ENCODE measurements around the gene TXLNG. TPM values are rescaled to one million over a fixed set of nuclear protein-coding genes. Genes with fewer than 3 reads are reported as not detected.

Gene TXLNG
- total RNA-seq, 1 donor from 2014 or later: 11.2 TPM

DNA sequence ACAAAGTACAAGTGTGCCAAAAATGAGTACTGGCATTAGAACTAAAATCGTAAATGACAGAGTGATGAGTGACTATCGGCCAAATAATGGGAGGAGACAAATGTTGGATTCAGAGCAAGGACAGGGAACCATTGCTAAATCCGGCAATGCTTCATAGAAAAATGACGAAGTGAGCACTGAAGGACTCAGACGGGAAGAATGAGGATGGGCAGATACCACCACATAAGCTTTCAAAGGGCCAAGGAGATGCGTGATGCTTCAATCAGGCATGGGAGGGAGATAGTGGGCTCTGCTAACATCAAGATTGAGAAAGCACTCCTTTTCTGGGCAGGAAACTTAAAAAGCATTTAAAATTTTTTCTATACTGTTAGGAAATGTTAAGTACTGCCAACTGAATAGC is 62.3 kb downstream of the TXLNG start:
- Histone ChIP-seq H3K27me3 (ENCODE audit: low read depth) (no peaks in the 10 kb centered on the region), H3K27ac (no peak overlapping the region), H3K4me1 (no peaks in the 10 kb centered on the region), H3K4me3 (no peak overlapping the region), H3K36me3 (peaks cover 66% of the 10 kb centered on the region), H3K9me3 (no peaks in the 10 kb centered on the region)
- no peak for DNase-seq
- TF ChIP-seq, protein P1, sequence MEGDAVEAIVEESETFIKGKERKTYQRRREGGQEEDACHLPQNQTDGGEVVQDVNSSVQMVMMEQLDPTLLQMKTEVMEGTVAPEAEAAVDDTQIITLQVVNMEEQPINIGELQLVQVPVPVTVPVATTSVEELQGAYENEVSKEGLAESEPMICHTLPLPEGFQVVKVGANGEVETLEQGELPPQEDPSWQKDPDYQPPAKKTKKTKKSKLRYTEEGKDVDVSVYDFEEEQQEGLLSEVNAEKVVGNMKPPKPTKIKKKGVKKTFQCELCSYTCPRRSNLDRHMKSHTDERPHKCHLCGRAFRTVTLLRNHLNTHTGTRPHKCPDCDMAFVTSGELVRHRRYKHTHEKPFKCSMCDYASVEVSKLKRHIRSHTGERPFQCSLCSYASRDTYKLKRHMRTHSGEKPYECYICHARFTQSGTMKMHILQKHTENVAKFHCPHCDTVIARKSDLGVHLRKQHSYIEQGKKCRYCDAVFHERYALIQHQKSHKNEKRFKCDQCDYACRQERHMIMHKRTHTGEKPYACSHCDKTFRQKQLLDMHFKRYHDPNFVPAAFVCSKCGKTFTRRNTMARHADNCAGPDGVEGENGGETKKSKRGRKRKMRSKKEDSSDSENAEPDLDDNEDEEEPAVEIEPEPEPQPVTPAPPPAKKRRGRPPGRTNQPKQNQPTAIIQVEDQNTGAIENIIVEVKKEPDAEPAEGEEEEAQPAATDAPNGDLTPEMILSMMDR (IDR thresholded peaks at IDR 0.05): no peak
- intact Hi-C loops (cut with DNase I): no loop called here
- no peak for ATAC-seq

DNA sequence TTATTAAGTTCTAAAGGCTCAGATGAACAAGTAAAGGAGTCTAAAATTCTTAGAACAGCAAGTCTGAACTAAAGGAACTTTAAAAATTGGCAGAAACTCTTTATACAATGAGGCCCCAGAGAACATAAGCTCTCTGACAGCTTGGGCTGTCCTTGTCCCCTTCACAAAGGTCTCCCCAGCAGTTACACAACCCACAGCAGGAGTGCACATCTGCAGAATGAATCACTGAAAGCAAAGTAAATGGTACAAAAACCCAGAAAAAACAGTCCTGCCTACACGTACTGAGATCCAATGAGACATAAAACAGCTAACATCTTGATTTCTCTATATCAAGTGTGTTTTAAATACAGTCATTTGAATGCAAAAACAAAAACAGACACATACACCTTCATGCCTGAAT is 65.2 kb downstream of the TXLNG start:
- H3K36me3 ChIP-seq: peaks cover 59% of the 10 kb centered on the region
- TF ChIP-seq, protein P1 (IDR thresholded peaks at IDR 0.05): no peak

DNA sequence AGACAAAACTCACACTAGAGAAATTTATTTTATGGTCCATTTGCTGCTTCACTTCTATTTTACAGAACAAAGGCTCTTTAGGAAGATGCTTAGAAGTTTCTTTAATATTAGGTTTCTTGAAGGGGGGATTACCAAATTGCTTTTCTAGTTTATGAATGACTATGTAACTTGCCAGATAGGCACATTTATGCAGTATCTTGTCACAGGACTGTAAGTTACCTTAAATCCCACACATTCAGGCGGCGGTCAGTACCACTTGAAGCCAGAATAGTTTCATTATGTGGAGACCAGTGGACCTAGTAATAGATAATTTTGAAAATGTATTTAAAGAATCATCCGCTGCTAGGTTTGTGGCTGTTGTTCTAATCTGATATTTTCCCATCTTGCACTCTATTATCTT is 65.6 kb downstream of the TXLNG start:
- no peak overlapping the region for H3K4me3 ChIP-seq
- H3K27me3 ChIP-seq (ENCODE audit: low read depth): no peaks in the 10 kb centered on the region
- ATAC-seq (no peak), DNase-seq (no peak)
- no peaks in the 10 kb centered on the region for H3K9me3 ChIP-seq
- peaks cover 57% of the 10 kb centered on the region for H3K36me3 ChIP-seq
- H3K27ac ChIP-seq: no peak overlapping the region
- TF ChIP-seq, protein P1 (IDR thresholded peaks at IDR 0.05): no peak
- no peaks in the 10 kb centered on the region for H3K4me1 ChIP-seq
- intact Hi-C loops (cut with DNase I): no loop called here

More for the DNA sequence above, 65.2 kb downstream of the TXLNG start:
- Histone ChIP-seq H3K27ac (no peak overlapping the region), H3K27me3 (ENCODE audit: low read depth) (no peaks in the 10 kb centered on the region), H3K9me3 (no peaks in the 10 kb centered on the region), H3K4me1 (no peaks in the 10 kb centered on the region), H3K4me3 (no peak overlapping the region)
- no peak for DNase-seq
- intact Hi-C loops (cut with DNase I): no loop called here
- no peak for ATAC-seq

DNA sequence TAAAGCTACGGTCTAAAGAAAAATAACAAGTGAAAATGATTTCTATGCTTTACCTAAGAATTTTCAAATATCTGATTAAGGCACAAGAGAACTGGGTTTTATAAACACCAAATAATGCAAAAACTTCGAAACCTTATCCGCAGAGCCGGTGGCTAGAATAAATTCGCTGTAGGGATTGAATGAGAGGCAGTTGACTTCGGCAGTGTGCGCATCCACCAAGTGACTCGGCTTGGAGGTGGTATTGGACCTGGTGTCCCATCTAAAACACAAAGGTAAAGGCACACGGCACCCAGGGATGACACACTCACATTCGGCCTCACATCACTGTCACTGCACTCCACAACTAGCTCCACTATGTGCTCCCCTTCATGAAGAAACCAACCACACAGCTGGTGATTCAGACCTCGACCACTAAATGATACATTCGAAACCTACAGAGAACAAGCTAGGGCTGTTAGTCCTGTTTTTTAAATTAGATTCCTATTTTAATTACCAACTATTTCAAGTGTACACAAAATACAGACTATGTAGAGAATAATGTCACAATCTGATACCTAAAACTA is 66.4 kb downstream of the TXLNG start:
- H3K36me3 ChIP-seq: peaks cover 59% of the 10 kb centered on the region
- no peak overlapping the region for H3K4me3 ChIP-seq
- no peak overlapping the region for H3K27ac ChIP-seq
- TF ChIP-seq, protein P1 (IDR thresholded peaks at IDR 0.05): no peak
- no peak for ATAC-seq
- no peak for DNase-seq
- no peaks in the 10 kb centered on the region for H3K27me3 ChIP-seq (ENCODE audit: low read depth)
- H3K9me3 ChIP-seq: no peaks in the 10 kb centered on the region
- intact Hi-C loops (cut with DNase I): no loop called here
- H3K4me1 ChIP-seq: no peaks in the 10 kb centered on the region

DNA sequence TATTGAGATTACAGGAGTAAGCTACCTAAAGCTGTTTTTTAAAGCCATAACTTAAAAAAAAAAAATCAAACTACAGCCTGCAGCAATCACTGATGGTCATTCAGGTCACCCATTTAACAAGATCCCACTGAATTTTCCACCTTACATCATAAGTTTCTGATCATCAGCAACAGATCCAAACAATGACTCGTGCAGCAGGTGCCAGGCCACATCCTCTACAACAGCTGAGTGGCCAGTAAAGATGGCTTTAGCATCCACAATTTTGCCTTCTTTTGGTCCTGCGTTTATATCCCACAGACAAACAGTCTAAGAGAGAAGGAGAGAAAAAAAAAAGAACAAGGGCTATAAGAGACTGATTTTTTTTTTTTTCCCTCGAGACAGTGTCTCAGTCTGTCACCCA is 67.3 kb downstream of the TXLNG start:
- Histone ChIP-seq H3K4me3 (no peak overlapping the region), H3K36me3 (peaks cover 59% of the 10 kb centered on the region), H3K27ac (no peak overlapping the region), H3K27me3 (ENCODE audit: low read depth) (no peaks in the 10 kb centered on the region), H3K4me1 (no peaks in the 10 kb centered on the region), H3K9me3 (no peaks in the 10 kb centered on the region)
- ATAC-seq (no peak), DNase-seq (no peak)
- intact Hi-C loops (cut with DNase I): no loop called here
- TF ChIP-seq, protein P1 (IDR thresholded peaks at IDR 0.05): no peak
